Gastrocnemius medialis (tissue), 4 donors: ENCODE results near the gene DOCK11.

Experiments
- POLR2A ChIP-seq, 2 donors: fragments of 450-650 bp; IDR thresholded peaks; one replicate each; pipeline ENCODE4 v1.6.1; 2017; ENCODE audit warnings: antibody characterized with exemption in 2 of 2, mild to moderate bottlenecking in 2 of 2, moderate library complexity in 2 of 2
- TF ChIP-seq, protein P1 (sequence below), 5 experiments: fragments of 450-650 bp in 3 of 5; fragments of 200-600 bp in 2 of 5; sonication (generic) in 2 of 5; IDR thresholded peaks in 4 of 5; conservative IDR thresholded peaks in 1 of 5; 1 replicate in 4 of 5; 2 replicates in 1 of 5; pipeline ENCODE4 v1.5.1; 2016 to 2019; ENCODE audit warnings: antibody characterized with exemption in 5 of 5, mild to moderate bottlenecking in 3 of 5, moderate library complexity in 3 of 5

DNA sequence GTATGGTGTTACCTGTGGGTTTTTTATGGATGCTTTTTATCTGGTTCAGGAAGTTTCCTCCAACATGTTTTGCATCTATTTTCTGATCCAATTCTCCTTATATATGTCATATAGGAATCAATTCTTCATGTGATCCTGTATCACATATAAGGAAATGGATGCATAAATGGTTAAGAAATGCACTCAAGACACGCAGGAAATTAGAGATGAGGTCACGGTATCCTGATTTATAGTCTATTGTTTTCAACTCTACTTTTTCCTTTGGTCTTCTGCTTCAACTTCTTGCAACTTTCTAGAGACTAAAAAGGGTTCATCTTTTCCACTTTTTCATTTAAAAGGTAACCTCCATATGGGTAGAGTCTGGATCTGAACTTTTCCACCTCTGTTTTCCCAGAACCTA is 198.2 kb downstream of the DOCK11 start:
- TF ChIP-seq, protein P1, sequence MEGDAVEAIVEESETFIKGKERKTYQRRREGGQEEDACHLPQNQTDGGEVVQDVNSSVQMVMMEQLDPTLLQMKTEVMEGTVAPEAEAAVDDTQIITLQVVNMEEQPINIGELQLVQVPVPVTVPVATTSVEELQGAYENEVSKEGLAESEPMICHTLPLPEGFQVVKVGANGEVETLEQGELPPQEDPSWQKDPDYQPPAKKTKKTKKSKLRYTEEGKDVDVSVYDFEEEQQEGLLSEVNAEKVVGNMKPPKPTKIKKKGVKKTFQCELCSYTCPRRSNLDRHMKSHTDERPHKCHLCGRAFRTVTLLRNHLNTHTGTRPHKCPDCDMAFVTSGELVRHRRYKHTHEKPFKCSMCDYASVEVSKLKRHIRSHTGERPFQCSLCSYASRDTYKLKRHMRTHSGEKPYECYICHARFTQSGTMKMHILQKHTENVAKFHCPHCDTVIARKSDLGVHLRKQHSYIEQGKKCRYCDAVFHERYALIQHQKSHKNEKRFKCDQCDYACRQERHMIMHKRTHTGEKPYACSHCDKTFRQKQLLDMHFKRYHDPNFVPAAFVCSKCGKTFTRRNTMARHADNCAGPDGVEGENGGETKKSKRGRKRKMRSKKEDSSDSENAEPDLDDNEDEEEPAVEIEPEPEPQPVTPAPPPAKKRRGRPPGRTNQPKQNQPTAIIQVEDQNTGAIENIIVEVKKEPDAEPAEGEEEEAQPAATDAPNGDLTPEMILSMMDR (IDR thresholded peaks at IDR 0.05 in 4 of 5, conservative IDR thresholded peaks at IDR 0.05 in 1 of 5) = no peak
- no peak for TF ChIP-seq POLR2A (IDR thresholded peaks at IDR 0.05)
